Testis (tissue), 2 donors: Measurements from ENCODE around the gene SEPTIN2.

Source experiments
- POLR2A ChIP-seq: fragments of 450-650 bp; IDR thresholded peaks from one replicate; pipeline ENCODE4 v1.6.1; 2017; ENCODE audit warnings: antibody characterized with exemption, mild to moderate bottlenecking, moderate library complexity
- TF ChIP-seq, protein P1 (sequence below), 3 experiments: fragments of 450-650 bp in 2 of 3; fragments of 200-600 bp in 1 of 3; sonication (generic) in 1 of 3; IDR thresholded peaks; one replicate each; pipeline ENCODE4 v1.5.1; 2016 to 2019; ENCODE audit warnings: antibody characterized with exemption in 3 of 3, mild to moderate bottlenecking in 2 of 3, moderate library complexity in 1 of 3

- TF ChIP-seq, protein P1, sequence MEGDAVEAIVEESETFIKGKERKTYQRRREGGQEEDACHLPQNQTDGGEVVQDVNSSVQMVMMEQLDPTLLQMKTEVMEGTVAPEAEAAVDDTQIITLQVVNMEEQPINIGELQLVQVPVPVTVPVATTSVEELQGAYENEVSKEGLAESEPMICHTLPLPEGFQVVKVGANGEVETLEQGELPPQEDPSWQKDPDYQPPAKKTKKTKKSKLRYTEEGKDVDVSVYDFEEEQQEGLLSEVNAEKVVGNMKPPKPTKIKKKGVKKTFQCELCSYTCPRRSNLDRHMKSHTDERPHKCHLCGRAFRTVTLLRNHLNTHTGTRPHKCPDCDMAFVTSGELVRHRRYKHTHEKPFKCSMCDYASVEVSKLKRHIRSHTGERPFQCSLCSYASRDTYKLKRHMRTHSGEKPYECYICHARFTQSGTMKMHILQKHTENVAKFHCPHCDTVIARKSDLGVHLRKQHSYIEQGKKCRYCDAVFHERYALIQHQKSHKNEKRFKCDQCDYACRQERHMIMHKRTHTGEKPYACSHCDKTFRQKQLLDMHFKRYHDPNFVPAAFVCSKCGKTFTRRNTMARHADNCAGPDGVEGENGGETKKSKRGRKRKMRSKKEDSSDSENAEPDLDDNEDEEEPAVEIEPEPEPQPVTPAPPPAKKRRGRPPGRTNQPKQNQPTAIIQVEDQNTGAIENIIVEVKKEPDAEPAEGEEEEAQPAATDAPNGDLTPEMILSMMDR (IDR thresholded peaks at IDR 0.05) = no peak
- no peak for TF ChIP-seq POLR2A
Observed at GRCh38 chr2:241271706-241272302, 43.9 kb upstream of the SEPTIN2 start.
